AG09309 (cell line): Measurements from ENCODE around the gene DRAXIN.

ENCODE experiments used
- DNase-seq: peaks from one replicate; pipeline ENCODE4 v3.0.0-alpha.2; 2010; ENCODE audit warnings: low read depth
- H3K4me3 ChIP-seq: 2 replicates; pipeline ENCODE4 v1.5.1; 2011; ENCODE audit warnings: mild to moderate bottlenecking, low read depth, low read length, moderate library complexity; ENCODE audit not compliant: control insufficient read depth
- TF ChIP-seq, protein P1 (sequence below): IDR thresholded peaks from 2 replicates; pipeline ENCODE4 v1.5.1; 2011; ENCODE audit warnings: mild to moderate bottlenecking, low read depth, low read length, inconsistent platforms; ENCODE audit not compliant: insufficient read depth, control insufficient read depth; ENCODE audit errors: missing control alignments

Gene DRAXIN

DNA sequence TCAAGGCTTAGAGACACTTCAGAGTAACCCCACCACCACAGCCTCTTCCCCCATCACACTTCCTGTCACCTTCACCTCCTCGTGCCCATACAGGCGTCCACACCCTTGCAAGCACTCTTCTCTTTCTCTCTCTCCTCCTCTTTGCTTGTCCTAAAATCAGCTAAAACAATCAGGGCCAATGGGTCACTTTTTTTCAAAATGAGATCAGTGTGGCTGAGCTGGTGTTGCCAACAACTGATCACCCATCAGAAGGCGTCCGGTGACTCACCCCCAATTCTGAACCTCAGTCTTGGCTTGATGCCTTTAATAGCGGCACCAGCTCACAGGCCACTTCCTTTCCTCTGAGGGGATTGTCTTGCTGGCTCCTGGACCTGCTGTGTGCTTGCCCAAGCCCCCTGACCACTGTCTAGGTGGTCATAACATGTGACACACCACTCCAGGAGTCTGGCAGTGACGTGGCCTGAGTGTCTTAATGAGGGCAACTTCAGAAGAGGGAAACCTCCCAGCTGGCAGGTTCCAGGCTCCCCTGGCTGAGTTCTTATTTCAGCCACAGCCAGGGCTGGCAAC is 1.6 kb downstream of the DRAXIN start:
- no peak overlapping the region for H3K4me3 ChIP-seq
- TF ChIP-seq, protein P1, sequence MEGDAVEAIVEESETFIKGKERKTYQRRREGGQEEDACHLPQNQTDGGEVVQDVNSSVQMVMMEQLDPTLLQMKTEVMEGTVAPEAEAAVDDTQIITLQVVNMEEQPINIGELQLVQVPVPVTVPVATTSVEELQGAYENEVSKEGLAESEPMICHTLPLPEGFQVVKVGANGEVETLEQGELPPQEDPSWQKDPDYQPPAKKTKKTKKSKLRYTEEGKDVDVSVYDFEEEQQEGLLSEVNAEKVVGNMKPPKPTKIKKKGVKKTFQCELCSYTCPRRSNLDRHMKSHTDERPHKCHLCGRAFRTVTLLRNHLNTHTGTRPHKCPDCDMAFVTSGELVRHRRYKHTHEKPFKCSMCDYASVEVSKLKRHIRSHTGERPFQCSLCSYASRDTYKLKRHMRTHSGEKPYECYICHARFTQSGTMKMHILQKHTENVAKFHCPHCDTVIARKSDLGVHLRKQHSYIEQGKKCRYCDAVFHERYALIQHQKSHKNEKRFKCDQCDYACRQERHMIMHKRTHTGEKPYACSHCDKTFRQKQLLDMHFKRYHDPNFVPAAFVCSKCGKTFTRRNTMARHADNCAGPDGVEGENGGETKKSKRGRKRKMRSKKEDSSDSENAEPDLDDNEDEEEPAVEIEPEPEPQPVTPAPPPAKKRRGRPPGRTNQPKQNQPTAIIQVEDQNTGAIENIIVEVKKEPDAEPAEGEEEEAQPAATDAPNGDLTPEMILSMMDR = no peak
- peak; percentile 44 for DNase-seq

DNA sequence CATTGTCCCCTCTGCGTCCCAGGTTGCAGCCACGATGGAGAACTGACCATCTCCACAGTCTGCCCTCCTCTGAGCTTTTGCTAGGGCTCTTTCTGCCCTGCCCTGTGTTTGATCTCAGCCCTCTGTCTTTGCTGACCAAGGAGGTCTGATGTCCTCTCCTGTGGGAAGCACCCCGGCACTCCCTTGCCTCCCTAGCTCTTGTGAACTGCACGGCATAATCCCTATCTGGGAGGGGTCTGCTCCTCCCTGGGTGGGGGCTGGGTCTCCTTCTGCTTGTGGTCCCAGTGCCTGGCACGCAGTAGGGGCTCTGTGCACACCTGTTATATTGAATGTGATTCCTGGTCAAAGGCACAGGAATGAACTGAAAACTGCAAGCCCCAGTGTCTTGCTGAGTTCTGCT is 2.4 kb downstream of the DRAXIN start:
- H3K4me3 ChIP-seq = no peak overlapping the region
- DNase-seq = no peak
- TF ChIP-seq, protein P1 = no peak

DNA sequence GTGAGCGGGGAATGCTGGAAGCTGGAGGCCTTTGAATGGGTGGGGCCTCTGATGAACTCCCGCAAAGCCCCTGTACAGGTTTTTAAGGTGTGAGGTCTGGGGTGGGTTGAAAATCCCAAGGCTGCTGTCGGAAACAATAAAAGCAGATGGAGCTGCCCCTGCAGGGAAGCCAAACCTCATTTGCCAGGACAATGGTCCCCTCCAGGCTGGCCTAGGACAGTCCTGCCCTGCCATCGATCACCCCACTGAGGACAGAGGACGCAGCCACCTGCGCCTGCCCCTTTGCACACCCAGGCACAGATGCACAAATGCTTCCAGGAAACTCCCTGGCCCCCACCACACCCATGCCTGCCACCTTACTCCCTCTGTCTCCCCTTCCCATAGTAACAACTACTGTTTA is 4.4 kb downstream of the DRAXIN start:
- TF ChIP-seq, protein P1 = no peak

DNA sequence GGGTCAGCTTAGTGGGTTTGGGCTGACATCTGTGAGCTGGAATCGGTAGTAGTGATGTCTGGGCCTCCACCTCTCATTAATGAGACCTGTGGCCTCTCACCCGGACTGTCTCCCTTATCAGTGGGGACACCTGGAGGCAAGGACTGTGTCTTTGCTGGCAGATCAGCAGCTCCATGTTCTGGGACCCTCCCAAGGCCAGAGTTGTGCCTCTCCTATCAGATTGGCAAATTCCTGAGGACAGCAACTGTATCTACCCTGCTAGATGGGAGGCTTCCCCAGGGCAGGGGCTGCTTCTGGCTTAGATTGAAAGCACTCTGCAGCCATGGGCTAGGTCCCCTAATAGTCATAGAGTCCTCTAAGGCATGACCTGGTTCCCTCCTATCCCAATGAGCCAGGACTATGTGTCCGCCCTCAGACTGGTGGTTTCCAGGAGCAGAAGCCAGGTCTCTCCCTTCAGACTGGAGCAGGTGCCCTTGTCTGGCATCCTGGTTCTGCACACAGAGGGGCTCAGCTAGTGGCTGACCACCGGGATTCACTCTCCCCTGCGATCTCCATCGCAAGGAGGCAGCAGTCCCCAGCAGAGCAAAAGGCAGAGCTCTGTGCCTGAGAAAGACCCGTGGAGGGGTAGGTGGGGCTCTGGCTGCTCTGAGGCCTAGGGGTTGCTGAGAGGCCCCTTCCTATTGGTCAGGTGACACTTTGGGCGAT is 5.8 kb downstream of the DRAXIN start:
- no peak for DNase-seq
- TF ChIP-seq, protein P1 = no peak
- no peak overlapping the region for H3K4me3 ChIP-seq

More for the DNA sequence above, 4.4 kb downstream of the DRAXIN start:
- DNase-seq = no peak
- no peak overlapping the region for H3K4me3 ChIP-seq

DNA sequence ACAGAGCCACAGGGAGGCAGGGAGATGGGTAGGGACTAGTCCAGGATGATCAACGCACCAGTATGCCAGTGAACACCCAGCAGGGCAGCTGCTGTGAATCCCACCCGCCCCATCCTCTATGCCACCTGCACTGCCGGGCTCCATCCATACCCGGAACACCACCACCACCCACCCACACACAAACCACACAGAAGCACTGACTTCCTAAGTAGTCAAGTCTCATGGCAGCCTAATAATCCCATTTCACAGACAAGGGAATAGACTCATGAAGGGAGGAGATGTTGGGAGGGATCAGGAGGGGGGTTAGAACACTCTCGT is 6.3 kb downstream of the DRAXIN start:
- TF ChIP-seq, protein P1 = no peak
- no peak for DNase-seq
- H3K4me3 ChIP-seq = no peak overlapping the region

DNA sequence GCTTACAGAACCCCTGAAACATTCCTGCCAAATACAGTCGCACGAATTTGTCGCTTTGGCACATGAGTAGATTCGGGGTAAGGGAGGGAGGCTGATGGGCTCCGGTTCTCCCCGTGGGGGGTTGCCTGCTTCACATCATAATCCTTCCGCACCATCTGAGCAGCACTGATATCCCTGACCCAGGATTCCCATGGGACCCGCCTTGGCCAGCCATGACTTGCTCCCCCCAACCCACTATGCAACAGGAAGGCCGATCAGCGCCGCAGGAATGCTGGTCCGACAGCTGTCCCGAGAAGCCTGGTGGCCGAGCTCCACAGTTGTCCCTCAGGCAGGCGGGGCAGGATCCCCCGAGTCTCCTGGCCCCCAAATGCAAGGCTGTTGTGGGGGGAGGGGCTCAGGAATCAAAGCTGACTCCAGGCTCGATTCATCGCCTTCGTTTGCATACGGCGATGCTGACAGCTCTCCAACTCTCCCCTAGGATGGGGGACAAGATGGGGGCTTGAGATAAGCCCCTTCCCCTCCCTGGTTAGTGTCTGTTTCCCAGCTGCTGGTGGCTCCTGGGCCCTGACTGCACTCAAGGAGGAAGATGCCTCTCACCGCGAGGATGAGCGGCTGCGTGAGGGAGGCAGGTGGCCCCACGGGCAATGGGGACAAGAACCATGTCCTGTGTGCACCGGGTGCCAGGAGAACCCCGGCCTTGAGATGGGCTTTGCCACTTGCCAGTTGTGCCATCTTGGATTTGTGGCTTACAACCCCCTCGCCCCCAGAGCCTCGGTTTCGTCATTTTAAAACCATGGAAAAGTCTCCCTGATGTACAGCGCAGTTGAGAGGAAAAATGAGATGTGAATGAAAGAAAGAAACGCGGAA is 9.3 kb downstream of the DRAXIN start:
- no peak overlapping the region for H3K4me3 ChIP-seq
- TF ChIP-seq, protein P1 = no peak
- no peak for DNase-seq
